Neuronal stem cell (in vitro differentiated cells): Measurements from ENCODE around the gene NUTM2B.
"Not testable (repeated sequence)": the region's sequence is repeated elsewhere in the genome, so short reads cannot be mapped to it uniquely, and the experiment has no call there.

ENCODE experiments used
- DNase-seq: peaks from one replicate; pipeline ENCODE4 v3.0.0-alpha.2; 2013; ENCODE audit warnings: low spot score
- H2AFZ ChIP-seq: one replicate; pipeline ENCODE4 v1.6.1; 2013; ENCODE audit warnings: mild to moderate bottlenecking, low read length, inconsistent platforms
- H2AK5ac ChIP-seq: 2 replicates; pipeline ENCODE4 v1.6.1; 2013; ENCODE audit warnings: low read depth, mild to moderate bottlenecking, inconsistent platforms, low read length, moderate library complexity, mixed read lengths
- H2BK120ac ChIP-seq: 2 replicates; pipeline ENCODE4 v1.6.1; 2013; ENCODE audit warnings: low read depth, mild to moderate bottlenecking, inconsistent platforms, low read length, moderate library complexity, mixed read lengths
- H2BK12ac ChIP-seq: one replicate; pipeline ENCODE4 v1.6.1; 2013; ENCODE audit warnings: low read length, inconsistent platforms
- H2BK15ac ChIP-seq: 2 replicates; pipeline ENCODE4 v1.6.1; 2013; ENCODE audit warnings: mild to moderate bottlenecking, low read length, inconsistent platforms, mixed read lengths
- H2BK5ac ChIP-seq: one replicate; pipeline ENCODE4 v1.6.1; 2013; ENCODE audit warnings: inconsistent platforms, mild to moderate bottlenecking, low read length, moderate library complexity
- H3K14ac ChIP-seq: one replicate; pipeline ENCODE4 v1.6.1; 2013; ENCODE audit warnings: low read length, inconsistent platforms
- H3K18ac ChIP-seq: 2 replicates; pipeline ENCODE4 v1.6.1; 2013; ENCODE audit warnings: low read length, inconsistent platforms
- H3K23ac ChIP-seq: 2 replicates; pipeline ENCODE4 v1.6.1; 2013; ENCODE audit warnings: low read depth, mild to moderate bottlenecking, mixed read lengths, low read length, inconsistent platforms; ENCODE audit not compliant: poor library complexity
- H3K27ac ChIP-seq: replicated peaks from 3 replicates; pipeline ENCODE4 v1.5.1; 2013; ENCODE audit warnings: low read length, inconsistent platforms
- H3K27me3 ChIP-seq, 3 experiments: 2 replicates each; pipeline ENCODE4 v1.6.1; 2013; ENCODE audit warnings: low read length in 3 of 3, mild to moderate bottlenecking in 2 of 3, inconsistent platforms in 1 of 3, low read depth in 1 of 3, mixed read lengths in 1 of 3, moderate library complexity in 1 of 3; ENCODE audit not compliant: control insufficient read depth in 3 of 3, insufficient read depth in 3 of 3
- H3K36me3 ChIP-seq, 2 donors: replicated peaks in 1 of 2; 2 replicates each; pipeline ENCODE4 v1.6.1; 2013; ENCODE audit warnings: low read length in 2 of 2; ENCODE audit not compliant: control insufficient read depth in 2 of 2, insufficient read depth in 2 of 2
- H3K4ac ChIP-seq: 2 replicates; pipeline ENCODE4 v1.6.1; 2013; ENCODE audit warnings: inconsistent platforms, mild to moderate bottlenecking, low read length, moderate library complexity
- H3K4me1 ChIP-seq, 2 donors: 1 replicate in 1 of 2; 2 replicates in 1 of 2; pipeline ENCODE4 v1.6.1; 2013; ENCODE audit warnings: low read length in 2 of 2, low read depth in 1 of 2; ENCODE audit not compliant: control insufficient read depth in 2 of 2, insufficient read depth in 1 of 2
- H3K4me2 ChIP-seq: one replicate; pipeline ENCODE4 v1.6.1; 2013; ENCODE audit warnings: mild to moderate bottlenecking, low read length, inconsistent platforms; ENCODE audit not compliant: insufficient read depth, poor library complexity, severe bottlenecking
- H3K4me3 ChIP-seq, 2 donors: 2 replicates each; pipeline ENCODE4 v1.5.1; 2013; ENCODE audit warnings: low read length in 2 of 2, mild to moderate bottlenecking in 2 of 2, inconsistent platforms in 1 of 2, moderate library complexity in 1 of 2
- H3K79me1 ChIP-seq: one replicate; pipeline ENCODE4 v1.6.1; 2013; ENCODE audit warnings: low read depth, mild to moderate bottlenecking, inconsistent platforms, low read length, moderate library complexity
- H3K9ac ChIP-seq: one replicate; pipeline ENCODE4 v1.6.1; 2013; ENCODE audit warnings: mild to moderate bottlenecking, low read depth, low read length, inconsistent platforms; ENCODE audit not compliant: poor library complexity
- H3K9me3 ChIP-seq, 2 donors: replicated peaks in 1 of 2; 2 replicates each; pipeline versions ENCODE3 to v1.6.1; 2013; ENCODE audit warnings: low read length in 2 of 2, mild to moderate bottlenecking in 2 of 2, inconsistent platforms in 1 of 2, low read depth in 1 of 2, mixed read lengths in 1 of 2, moderate library complexity in 1 of 2; ENCODE audit not compliant: control insufficient read depth in 2 of 2, insufficient read depth in 1 of 2
- H4K8ac ChIP-seq: one replicate; pipeline ENCODE4 v1.6.1; 2013; ENCODE audit warnings: low read depth, mild to moderate bottlenecking, inconsistent platforms, low read length, moderate library complexity
- H4K91ac ChIP-seq: one replicate; pipeline ENCODE4 v1.6.1; 2013; ENCODE audit warnings: low read length, low read depth, mild to moderate bottlenecking, inconsistent platforms; ENCODE audit not compliant: poor library complexity
- WGBS, 2 donors: extraction: QIAGEN DNeasy Blood & Tissue Kit; methylation state at CpG; one replicate each; pipeline ENCODE4 v1.1.7; 2013; ENCODE audit warnings: missing lambda C conversion rate in 2 of 2, mixed read lengths in 1 of 2; ENCODE audit not compliant: insufficient read length in 2 of 2, insufficient replicate concordance in 1 of 2; ENCODE audit errors: extremely low coverage in 2 of 2; 5-methylcytosine and 5-hydroxymethylcytosine counted together

The NUTM2B gene

DNA sequence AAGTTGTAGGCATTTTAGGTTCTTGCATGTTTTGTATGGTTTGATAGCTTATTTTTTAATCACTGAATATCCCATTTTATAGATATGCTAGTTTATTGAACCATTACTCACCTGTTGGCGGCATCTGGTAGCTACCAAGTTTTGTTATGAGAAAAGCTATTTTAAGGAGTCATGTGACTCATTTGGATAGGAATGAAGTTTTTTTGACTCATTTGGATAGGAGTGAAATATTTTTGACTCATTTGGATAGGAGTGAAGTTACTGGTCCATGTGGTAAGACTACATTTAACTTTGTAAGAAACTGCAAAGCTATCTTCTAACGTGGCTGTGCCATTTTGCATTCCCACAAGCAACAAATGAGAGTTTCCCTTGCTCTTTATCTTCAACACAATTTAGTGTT, 28.1 kb upstream of the NUTM2B start:
- not testable (repeated sequence) for DNase-seq, H3K27me3 ChIP-seq, H3K4ac ChIP-seq, H2AFZ ChIP-seq, H3K4me2 ChIP-seq, H3K23ac ChIP-seq, H3K4me1 ChIP-seq, H2BK120ac ChIP-seq, H3K14ac ChIP-seq, H2BK15ac ChIP-seq, H3K27ac ChIP-seq, H3K9ac ChIP-seq, H2AK5ac ChIP-seq, H4K8ac ChIP-seq, H3K4me3 ChIP-seq, H3K79me1 ChIP-seq, H2BK5ac ChIP-seq, H4K91ac ChIP-seq, H2BK12ac ChIP-seq, H3K36me3 ChIP-seq, H3K18ac ChIP-seq, H3K9me3 ChIP-seq
- WGBS, 2 donors = no CpG with 5 or more reads among the region's 2 CpGs

DNA sequence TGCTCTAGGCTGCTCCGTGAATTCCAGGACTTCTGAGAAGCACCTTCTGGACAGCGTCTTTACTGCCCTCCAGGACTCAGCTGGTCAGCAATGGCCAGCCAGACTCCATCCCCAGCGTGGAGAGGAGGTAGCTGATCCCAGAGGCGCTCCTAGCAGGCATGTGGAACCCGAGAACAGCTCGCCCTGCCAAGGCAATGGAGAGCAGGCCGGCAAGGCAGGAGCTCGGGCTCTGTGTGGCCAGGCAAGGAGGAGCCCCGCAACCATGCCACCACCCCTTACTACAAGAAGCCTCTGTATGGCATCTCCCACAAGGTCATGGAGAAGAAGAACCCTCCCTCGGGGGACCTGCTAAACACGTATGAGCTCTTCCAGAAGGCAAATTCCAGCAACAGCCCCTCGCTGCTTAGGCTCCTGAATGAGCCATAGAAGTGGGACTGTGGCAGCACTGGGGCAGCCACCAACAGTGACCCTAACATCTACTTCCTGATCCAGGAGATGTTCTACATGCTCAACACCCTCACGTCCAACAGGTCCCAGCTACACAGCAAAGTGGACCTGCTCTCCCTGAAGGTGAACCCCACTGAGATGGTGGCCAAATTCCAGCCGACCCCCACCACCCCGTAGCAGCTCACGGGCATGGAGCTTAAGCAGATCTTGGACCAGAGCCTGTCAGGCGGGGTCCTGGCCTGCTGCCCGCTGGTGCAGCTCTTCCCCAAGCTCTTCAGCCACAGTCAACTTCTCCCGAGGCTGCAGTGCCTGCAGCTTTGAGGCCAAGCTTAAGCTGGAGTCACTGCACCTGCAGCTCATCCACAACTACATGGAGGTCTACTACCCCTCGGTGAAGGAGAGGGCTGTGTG, 19.8 kb upstream of the NUTM2B start:
- H3K9me3 ChIP-seq = not testable (repeated sequence)
- WGBS, 2 donors = no CpG with 5 or more reads among the region's 20 CpGs

DNA sequence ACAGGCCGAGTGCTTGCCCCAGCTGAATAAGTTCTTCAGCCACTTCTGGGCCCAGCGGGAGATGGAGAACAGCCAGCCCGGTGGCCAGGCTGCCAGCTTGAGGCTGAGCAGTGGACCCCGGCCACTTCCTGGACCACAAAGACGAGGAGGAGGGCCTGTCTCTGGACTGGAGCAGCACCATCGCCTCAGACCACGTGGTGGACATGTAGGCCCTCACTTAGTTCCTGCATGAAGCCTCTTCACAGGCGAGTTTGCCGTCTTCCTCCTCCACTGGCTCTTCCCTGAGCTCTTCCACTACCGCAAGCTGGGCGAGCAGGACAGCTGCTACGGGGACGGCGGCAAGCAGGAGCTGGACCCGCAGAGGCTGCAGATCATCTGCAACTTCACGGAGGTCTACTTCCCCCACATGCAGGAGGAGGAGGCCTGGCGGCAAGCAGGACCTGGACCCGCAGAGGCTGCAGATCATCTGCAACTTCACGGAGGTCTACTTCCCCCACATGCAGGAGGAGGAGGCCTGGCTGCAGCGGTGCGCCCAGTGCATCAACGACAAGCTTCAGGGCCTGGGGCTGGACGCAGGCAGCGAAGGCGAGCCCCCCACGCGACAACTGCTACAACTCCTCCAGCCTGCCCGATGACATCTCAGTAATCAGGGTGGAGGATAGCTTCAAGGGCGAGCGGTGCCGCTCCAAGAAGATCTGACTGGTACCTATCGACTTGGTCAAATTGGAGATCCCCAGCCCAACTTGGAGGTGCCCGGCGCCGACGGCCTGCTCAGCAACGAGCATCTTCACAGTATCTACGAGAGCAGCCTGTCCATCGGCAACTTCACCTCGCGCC, 18.9 kb upstream of the NUTM2B start:
- H3K23ac ChIP-seq, H2BK15ac ChIP-seq, H3K18ac ChIP-seq, H3K27ac ChIP-seq, H4K91ac ChIP-seq, H3K9me3 ChIP-seq, H2BK5ac ChIP-seq, H3K79me1 ChIP-seq, H3K4me3 ChIP-seq, H3K9ac ChIP-seq, H3K14ac ChIP-seq, H3K27me3 ChIP-seq, H2BK12ac ChIP-seq, H3K4ac ChIP-seq, H2AFZ ChIP-seq, H3K36me3 ChIP-seq, H3K4me2 ChIP-seq, DNase-seq, H3K4me1 ChIP-seq, H2AK5ac ChIP-seq, H2BK120ac ChIP-seq: not testable (repeated sequence)
- no CpG with 5 or more reads among the region's 41 CpGs for WGBS, 2 donors
- peak overlapping the region; percentile 82 for H4K8ac ChIP-seq

More for the DNA sequence above, 19.8 kb upstream of the NUTM2B start:
- not testable (repeated sequence) for H3K4me1 ChIP-seq, H2BK15ac ChIP-seq, H3K27me3 ChIP-seq, H3K14ac ChIP-seq, H2BK120ac ChIP-seq, H3K27ac ChIP-seq, H3K9ac ChIP-seq, H2AFZ ChIP-seq, H3K23ac ChIP-seq, H2BK12ac ChIP-seq, DNase-seq, H3K4me3 ChIP-seq, H3K18ac ChIP-seq, H3K36me3 ChIP-seq, H2AK5ac ChIP-seq, H3K4me2 ChIP-seq, H4K91ac ChIP-seq, H2BK5ac ChIP-seq, H3K79me1 ChIP-seq, H3K4ac ChIP-seq, H4K8ac ChIP-seq

DNA sequence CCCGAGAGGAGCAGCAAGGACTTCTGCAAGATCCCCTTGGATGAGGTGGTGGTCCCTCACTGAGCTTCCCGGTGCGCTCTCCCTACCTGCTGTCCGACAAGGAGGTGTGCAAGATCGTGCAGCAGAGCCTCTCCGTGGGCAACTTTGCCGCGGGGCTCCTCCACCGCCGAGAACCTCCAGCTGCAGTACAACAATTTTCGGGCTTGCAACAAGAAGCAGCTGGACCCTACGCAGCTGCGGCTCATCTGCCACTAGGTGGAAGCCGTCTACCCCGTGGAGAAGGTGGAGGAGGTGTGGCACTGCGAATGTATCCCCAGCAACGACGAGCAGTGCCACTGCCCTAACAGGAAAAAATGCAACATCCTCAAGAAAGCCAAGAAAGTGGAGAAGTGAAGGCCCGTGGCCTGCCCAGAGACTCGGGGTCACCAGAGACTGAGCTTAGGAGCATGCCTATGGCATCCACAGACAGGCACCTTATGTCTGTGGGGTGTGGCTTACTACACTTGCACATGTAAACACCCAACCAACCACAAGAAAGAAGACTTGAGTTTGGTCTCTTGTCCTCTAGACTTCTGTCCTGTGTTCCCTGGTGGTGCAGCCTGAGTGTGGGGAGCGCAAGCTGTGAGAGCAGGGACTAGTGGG, 17.9 kb upstream of the NUTM2B start:
- H3K27ac ChIP-seq, H3K79me1 ChIP-seq, H3K36me3 ChIP-seq, H3K14ac ChIP-seq, H3K9me3 ChIP-seq, H2BK5ac ChIP-seq, H4K8ac ChIP-seq, H2AFZ ChIP-seq, H2BK120ac ChIP-seq, H3K18ac ChIP-seq, H3K27me3 ChIP-seq, H2AK5ac ChIP-seq, H2BK12ac ChIP-seq, DNase-seq, H3K4ac ChIP-seq, H3K9ac ChIP-seq, H2BK15ac ChIP-seq, H3K4me1 ChIP-seq, H3K23ac ChIP-seq, H3K4me2 ChIP-seq, H4K91ac ChIP-seq, H3K4me3 ChIP-seq: not testable (repeated sequence)
- WGBS, 2 donors = no CpG with 5 or more reads among the region's 21 CpGs
